Smooth muscle cell (in vitro differentiated cells): ENCODE data around the gene SRRM1. TPM values are rescaled to one million over a fixed set of nuclear protein-coding genes. Genes with fewer than 3 reads are reported as not detected.
A peak's percentile ranks its signal among the peaks of the same experiment; 100 is the strongest.

Source experiments
- DNase-seq: peaks from one replicate; lab custom pipeline; 2025; ENCODE audit not compliant: unreplicated experiment; lab: John Stamatoyannopoulos, UW
- H2AFZ ChIP-seq: fragments of 200-600 bp; sonication (generic); 2 replicates; pipeline ENCODE4 v1.6.0; 2016; ENCODE audit warnings: antibody characterized with exemption, low read depth, mild to moderate bottlenecking
- H3F3A ChIP-seq: fragments of 200-600 bp; sonication (generic); 2 replicates; pipeline ENCODE4 v1.6.0; 2017; ENCODE audit warnings: antibody characterized with exemption, low read depth
- H3K27ac ChIP-seq: fragments of 200-600 bp; sonication (generic); 2 replicates; pipeline ENCODE4 v1.5.1; 2016; ENCODE audit warnings: low read depth, mild to moderate bottlenecking
- H3K27me3 ChIP-seq: fragments of 200-600 bp; sonication (generic); 2 replicates; pipeline ENCODE4 v1.6.1; 2016; ENCODE audit warnings: low read depth, mild to moderate bottlenecking
- H3K36me3 ChIP-seq: fragments of 200-600 bp; sonication (generic); 2 replicates; pipeline ENCODE4 v1.5.1; 2016; ENCODE audit warnings: low read depth
- H3K4me1 ChIP-seq: fragments of 200-600 bp; sonication (generic); 2 replicates; pipeline ENCODE4 v1.5.1; 2016; ENCODE audit warnings: low read depth
- H3K4me2 ChIP-seq: fragments of 200-600 bp; sonication (generic); 2 replicates; pipeline ENCODE4 v1.6.0; 2016; ENCODE audit warnings: mild to moderate bottlenecking
- H3K4me3 ChIP-seq: fragments of 200-600 bp; sonication (generic); 2 replicates; pipeline ENCODE4 v1.5.1; 2016; ENCODE audit warnings: mild to moderate bottlenecking
- H3K79me2 ChIP-seq: fragments of 200-600 bp; sonication (generic); 2 replicates; pipeline ENCODE4 v1.6.0; 2016; ENCODE audit warnings: low read depth, mild to moderate bottlenecking
- H3K9ac ChIP-seq: fragments of 200-600 bp; sonication (generic); 2 replicates; pipeline ENCODE4 v1.6.0; 2016; ENCODE audit warnings: low read depth
- H3K9me3 ChIP-seq: fragments of 200-600 bp; sonication (generic); replicated peaks from 2 replicates; pipeline ENCODE4 v1.5.1; 2016; ENCODE audit warnings: low read depth
- H4K20me1 ChIP-seq: fragments of 200-600 bp; sonication (generic); 2 replicates; pipeline ENCODE4 v1.6.0; 2016; ENCODE audit warnings: low read depth
- WGBS: methylation state at CpG from one replicate; pipeline ENCODE4 v1.1.7; 2016; ENCODE audit warnings: low lambda C conversion rate; 5-methylcytosine and 5-hydroxymethylcytosine counted together
- polyA plus RNA-seq: library from polyadenylated mRNA; unstranded; fragments of >200 nt; fragmentation: Nextera tagmentation; extraction: Ambion mirVana; gene quantifications from 2 replicates; pipeline ENCODE4 v1.2.1, GENCODE V29; 2016
- total RNA-seq: library from RNA; depleted of rRNA; stranded (reverse); fragments of >200 nt; gene quantifications from 2 replicates; pipeline ENCODE4 v1.2.3, GENCODE V29; 2014
- TF ChIP-seq, protein P1 (sequence below): fragments of 200-600 bp; sonication (generic); IDR thresholded peaks from 2 replicates; pipeline ENCODE4 v1.5.1; 2017; ENCODE audit warnings: borderline replicate concordance, mild to moderate bottlenecking, antibody characterized with exemption; ENCODE audit not compliant: insufficient read depth, poor library complexity, severe bottlenecking

The SRRM1 gene
- total and polyA plus RNA-seq, 2 experiments from 2014 or later = 53.8 to 96.0 TPM

GRCh38 chr1:24641646-24642151, 1.4 kb upstream of the SRRM1 start:
- no peak for DNase-seq
- Histone ChIP-seq H3K36me3 (no peaks in the 10 kb centered on the region), H3K79me2 (peaks cover 36% of the 10 kb centered on the region), H3K27ac (peak overlapping the region; percentile 100), H3K9me3 (no peaks in the 10 kb centered on the region), H3K4me3 (peak overlapping the region; percentile 77), H4K20me1 (peaks cover 32% of the 10 kb centered on the region), H3F3A (no peaks in the 10 kb centered on the region), H3K27me3 (no peaks in the 10 kb centered on the region), H3K4me2 (peak overlapping the region; percentile 97), H3K4me1 (peaks cover 10% of the 10 kb centered on the region), H2AFZ (no peak overlapping the region), H3K9ac (peak overlapping the region; percentile 100)
- 34% methylated on average over 24 of the region's 24 CpGs for whole genome bisulfite sequencing
- TF ChIP-seq, protein P1, sequence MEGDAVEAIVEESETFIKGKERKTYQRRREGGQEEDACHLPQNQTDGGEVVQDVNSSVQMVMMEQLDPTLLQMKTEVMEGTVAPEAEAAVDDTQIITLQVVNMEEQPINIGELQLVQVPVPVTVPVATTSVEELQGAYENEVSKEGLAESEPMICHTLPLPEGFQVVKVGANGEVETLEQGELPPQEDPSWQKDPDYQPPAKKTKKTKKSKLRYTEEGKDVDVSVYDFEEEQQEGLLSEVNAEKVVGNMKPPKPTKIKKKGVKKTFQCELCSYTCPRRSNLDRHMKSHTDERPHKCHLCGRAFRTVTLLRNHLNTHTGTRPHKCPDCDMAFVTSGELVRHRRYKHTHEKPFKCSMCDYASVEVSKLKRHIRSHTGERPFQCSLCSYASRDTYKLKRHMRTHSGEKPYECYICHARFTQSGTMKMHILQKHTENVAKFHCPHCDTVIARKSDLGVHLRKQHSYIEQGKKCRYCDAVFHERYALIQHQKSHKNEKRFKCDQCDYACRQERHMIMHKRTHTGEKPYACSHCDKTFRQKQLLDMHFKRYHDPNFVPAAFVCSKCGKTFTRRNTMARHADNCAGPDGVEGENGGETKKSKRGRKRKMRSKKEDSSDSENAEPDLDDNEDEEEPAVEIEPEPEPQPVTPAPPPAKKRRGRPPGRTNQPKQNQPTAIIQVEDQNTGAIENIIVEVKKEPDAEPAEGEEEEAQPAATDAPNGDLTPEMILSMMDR = no peak

- peak overlapping the region; percentile 83 for H3K27ac ChIP-seq
- H3K36me3 ChIP-seq = peaks cover 15% of the 10 kb centered on the region
- no peaks in the 10 kb centered on the region for H3K27me3 ChIP-seq
- H2AFZ ChIP-seq = peak overlapping the region; percentile 57
- peaks cover 55% of the 10 kb centered on the region for H3K79me2 ChIP-seq
- DNase-seq = no peak
- TF ChIP-seq, protein P1 = no peak
- peaks cover 50% of the 10 kb centered on the region for H4K20me1 ChIP-seq
- H3K9ac ChIP-seq = peak overlapping the region; percentile 97
- peaks cover 10% of the 10 kb centered on the region for H3K4me1 ChIP-seq
- H3K4me3 ChIP-seq = peak overlapping the region; percentile 98
- WGBS = under 1% methylated on average over 46 of the region's 53 CpGs
- peak overlapping the region; percentile 99 for H3K4me2 ChIP-seq
- no peaks in the 10 kb centered on the region for H3F3A ChIP-seq
- no peaks in the 10 kb centered on the region for H3K9me3 ChIP-seq
Observed at GRCh38 chr1:24643363-24644099, 429 bp downstream of the SRRM1 start.

DNA sequence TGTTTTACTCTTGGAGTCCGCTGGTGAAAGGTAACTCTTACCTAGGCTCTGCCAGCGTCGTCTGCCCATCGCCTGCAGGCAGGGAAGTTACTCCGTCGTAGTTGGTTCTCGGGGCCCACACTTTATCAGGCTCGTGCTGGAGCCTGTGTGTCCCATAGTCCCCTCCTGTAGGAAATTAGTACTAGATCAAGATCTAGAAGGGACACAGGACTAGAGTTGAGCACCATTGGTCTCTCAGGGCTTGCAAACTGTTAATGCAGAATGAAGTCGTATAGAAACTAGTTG, 940 bp downstream of the SRRM1 start:
- Histone ChIP-seq H2AFZ (no peak overlapping the region), H3K79me2 (peaks cover 58% of the 10 kb centered on the region), H3K4me3 (peak overlapping the region; percentile 98), H3K9ac (peak overlapping the region; percentile 97), H3K4me2 (peak overlapping the region; percentile 99), H4K20me1 (peaks cover 55% of the 10 kb centered on the region), H3K27ac (peak overlapping the region; percentile 83), H3K36me3 (peaks cover 19% of the 10 kb centered on the region), H3K9me3 (no peaks in the 10 kb centered on the region), H3K27me3 (no peaks in the 10 kb centered on the region), H3F3A (no peaks in the 10 kb centered on the region), H3K4me1 (peaks cover 10% of the 10 kb centered on the region)
- TF ChIP-seq, protein P1 = no peak
- DNase-seq = no peak
- 1% methylated on average over 9 of the region's 9 CpGs for WGBS

DNA sequence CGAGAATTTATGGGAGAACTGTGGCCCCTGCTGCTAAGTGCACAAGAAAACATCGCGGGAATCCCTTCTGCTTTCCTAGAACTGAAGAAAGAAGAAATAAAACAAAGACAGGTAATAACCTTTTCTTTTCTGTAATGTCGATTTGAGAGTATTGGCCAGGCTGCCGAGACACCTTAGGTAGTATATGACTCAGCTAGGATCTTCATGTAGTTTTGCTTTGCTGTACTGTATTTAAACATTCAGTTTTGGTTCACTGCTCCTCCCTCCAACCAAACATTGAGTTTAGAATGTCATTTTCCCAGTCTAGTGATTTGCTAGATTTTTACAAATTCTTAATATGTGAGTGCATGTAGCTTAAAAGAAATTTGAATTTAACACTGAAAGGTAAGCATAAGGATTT, 5.8 kb downstream of the SRRM1 start:
- Histone ChIP-seq H3K27ac (no peak overlapping the region), H3K4me1 (peaks cover 10% of the 10 kb centered on the region), H3K4me2 (no peak overlapping the region), H3K4me3 (no peak overlapping the region), H3K27me3 (no peaks in the 10 kb centered on the region), H4K20me1 (peaks cover 88% of the 10 kb centered on the region), H3K9me3 (no peaks in the 10 kb centered on the region), H3K9ac (no peak overlapping the region), H3K79me2 (peaks cover 93% of the 10 kb centered on the region), H3K36me3 (peaks cover 61% of the 10 kb centered on the region), H2AFZ (no peak overlapping the region), H3F3A (peaks cover 6% of the 10 kb centered on the region)
- no peak for DNase-seq
- 97% methylated on average over 5 of the region's 5 CpGs for WGBS
- TF ChIP-seq, protein P1 = no peak
